HL-60 (cell line): ENCODE data around the gene ENTPD1.

ENCODE experiments used
- POLR2AphosphoS5 ChIP-seq: IDR thresholded peaks from 2 replicates; pipeline ENCODE4 v1.6.1; 2012; ENCODE audit warnings: low read depth
- TF ChIP-seq, protein P1 (sequence below): IDR thresholded peaks from one replicate; pipeline ENCODE4 v1.5.1; 2011; ENCODE audit warnings: low read length, control low read depth, inconsistent platforms; ENCODE audit not compliant: insufficient read depth

DNA sequence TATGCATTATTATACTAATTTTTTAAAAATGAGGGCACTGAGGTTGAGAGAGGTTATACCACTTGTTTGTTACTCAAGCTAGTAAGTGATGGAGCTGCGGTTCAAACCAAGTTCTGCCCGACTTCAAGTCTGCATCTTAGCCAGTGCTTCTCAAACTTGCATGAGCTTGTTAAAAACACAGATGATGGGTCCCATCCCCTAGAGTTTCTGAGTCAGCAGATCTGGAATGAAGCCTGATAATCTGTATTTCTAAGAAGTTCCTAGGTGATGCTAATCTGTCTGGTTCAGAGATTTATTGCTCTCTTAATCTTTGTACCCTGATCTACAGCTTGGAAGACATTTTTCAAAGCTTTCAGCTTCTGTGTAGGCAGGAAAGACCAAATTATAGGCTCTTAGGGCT lies 84.2 kb downstream of the ENTPD1 start:
- TF ChIP-seq, protein P1, sequence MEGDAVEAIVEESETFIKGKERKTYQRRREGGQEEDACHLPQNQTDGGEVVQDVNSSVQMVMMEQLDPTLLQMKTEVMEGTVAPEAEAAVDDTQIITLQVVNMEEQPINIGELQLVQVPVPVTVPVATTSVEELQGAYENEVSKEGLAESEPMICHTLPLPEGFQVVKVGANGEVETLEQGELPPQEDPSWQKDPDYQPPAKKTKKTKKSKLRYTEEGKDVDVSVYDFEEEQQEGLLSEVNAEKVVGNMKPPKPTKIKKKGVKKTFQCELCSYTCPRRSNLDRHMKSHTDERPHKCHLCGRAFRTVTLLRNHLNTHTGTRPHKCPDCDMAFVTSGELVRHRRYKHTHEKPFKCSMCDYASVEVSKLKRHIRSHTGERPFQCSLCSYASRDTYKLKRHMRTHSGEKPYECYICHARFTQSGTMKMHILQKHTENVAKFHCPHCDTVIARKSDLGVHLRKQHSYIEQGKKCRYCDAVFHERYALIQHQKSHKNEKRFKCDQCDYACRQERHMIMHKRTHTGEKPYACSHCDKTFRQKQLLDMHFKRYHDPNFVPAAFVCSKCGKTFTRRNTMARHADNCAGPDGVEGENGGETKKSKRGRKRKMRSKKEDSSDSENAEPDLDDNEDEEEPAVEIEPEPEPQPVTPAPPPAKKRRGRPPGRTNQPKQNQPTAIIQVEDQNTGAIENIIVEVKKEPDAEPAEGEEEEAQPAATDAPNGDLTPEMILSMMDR = no peak
- TF ChIP-seq POLR2AphosphoS5 = no peak
